Omental fat pad (tissue), 4 donors: Measurements from ENCODE around the gene CCDC137. TPM values are rescaled to one million over a fixed set of nuclear protein-coding genes. Genes with fewer than 3 reads are reported as not detected.

Experiments used
- ATAC-seq: fragments of 150-250 bp; one replicate; pipeline ENCODE4 v1.9.1; 2016; ENCODE audit warnings: mild to moderate bottlenecking, moderate library complexity; ENCODE audit not compliant: low FRiP score
- DNase-seq: peaks from one replicate; pipeline ENCODE4 v3.0.0-alpha.2; 2019; ENCODE audit warnings: low spot score
- total RNA-seq, 4 donors: library from RNA; depleted of rRNA; stranded (reverse); fragments of >200 nt; gene quantifications; one replicate each; pipeline ENCODE4 v1.1.0, GENCODE V29; 2016
- TF ChIP-seq, protein P1 (sequence below), 3 donors: fragments of 450-650 bp; IDR thresholded peaks; one replicate each; pipeline ENCODE4 v1.5.1; 2016 to 2017; ENCODE audit warnings: antibody characterized with exemption in 3 of 3, mild to moderate bottlenecking in 3 of 3, moderate library complexity in 2 of 3

Gene CCDC137
- total RNA-seq, 4 donors from 2014 or later: 6.8 to 15.6 (median 9.4) TPM

DNA sequence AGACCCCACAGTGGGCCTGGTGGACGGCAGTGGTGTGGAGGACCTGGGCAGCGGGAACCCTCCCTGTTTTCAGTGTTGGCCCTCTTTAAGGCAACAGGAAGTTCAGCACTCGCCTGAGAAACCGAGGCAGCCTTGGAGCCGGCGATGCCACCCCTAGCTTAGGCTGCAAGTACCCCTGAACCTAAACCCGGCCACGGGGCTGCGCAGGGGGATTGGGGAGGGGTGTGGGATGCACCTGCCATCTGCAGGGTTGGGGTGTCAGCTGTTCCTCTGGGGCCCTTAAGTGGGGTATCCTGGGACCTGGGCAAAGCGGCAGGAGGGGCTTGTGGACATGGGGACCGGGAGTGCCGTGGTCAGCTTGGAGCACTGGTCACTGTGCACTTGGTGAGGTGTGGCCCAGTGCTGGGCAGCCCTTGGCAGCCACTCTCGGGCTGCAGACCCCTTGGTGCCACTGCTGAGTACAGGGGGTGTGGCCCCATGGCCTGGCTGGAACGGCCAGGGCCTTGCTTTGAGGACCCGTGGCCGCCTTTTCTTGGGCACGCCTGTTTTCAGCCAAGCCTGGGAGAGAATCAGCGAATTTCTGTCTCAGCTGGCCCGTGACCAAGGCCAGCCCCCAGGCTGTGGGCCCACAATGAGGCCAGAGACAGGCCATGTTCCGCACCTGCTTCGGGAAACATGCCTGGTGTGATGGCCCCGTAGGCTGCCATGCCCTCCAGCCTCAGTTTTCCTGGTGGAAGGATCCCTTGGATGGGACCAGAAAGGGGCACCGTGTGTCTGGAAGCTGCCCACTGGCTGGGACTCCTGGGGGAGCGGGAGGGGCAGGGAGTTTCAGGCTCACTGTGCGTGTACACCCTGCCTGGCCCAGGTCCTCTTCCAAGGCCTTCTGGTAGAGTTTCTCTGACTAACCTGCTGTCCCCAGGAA lies 41.4 kb downstream of the CCDC137 start:
- DNase-seq (no peak), ATAC-seq (no peak)
- TF ChIP-seq, protein P1, sequence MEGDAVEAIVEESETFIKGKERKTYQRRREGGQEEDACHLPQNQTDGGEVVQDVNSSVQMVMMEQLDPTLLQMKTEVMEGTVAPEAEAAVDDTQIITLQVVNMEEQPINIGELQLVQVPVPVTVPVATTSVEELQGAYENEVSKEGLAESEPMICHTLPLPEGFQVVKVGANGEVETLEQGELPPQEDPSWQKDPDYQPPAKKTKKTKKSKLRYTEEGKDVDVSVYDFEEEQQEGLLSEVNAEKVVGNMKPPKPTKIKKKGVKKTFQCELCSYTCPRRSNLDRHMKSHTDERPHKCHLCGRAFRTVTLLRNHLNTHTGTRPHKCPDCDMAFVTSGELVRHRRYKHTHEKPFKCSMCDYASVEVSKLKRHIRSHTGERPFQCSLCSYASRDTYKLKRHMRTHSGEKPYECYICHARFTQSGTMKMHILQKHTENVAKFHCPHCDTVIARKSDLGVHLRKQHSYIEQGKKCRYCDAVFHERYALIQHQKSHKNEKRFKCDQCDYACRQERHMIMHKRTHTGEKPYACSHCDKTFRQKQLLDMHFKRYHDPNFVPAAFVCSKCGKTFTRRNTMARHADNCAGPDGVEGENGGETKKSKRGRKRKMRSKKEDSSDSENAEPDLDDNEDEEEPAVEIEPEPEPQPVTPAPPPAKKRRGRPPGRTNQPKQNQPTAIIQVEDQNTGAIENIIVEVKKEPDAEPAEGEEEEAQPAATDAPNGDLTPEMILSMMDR (IDR thresholded peaks at IDR 0.05): no peak

DNA sequence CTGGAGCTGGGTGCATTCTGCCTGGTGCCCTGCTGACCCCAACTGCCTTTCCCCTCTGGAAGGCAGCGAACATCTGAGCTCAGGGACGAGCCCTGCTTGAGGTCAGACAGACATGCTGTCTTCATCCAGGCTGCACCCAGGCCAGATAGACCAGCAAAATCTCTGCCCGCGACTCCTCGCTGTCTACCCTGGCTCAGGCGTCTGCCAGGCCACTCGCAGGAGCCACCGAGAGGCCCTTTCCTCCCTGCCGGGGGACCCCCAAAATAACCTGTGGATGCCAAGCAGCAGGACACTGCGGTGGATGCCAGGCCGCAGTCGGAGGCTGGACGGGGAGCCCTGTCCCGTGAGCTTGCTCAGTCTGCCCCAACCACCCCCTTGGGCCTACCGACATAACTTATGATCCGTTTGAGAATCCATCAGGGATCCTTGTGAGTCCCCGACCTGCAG lies 42.2 kb downstream of the CCDC137 start:
- ATAC-seq: no peak
- no peak for DNase-seq
- TF ChIP-seq, protein P1 (IDR thresholded peaks at IDR 0.05): no peak

DNA sequence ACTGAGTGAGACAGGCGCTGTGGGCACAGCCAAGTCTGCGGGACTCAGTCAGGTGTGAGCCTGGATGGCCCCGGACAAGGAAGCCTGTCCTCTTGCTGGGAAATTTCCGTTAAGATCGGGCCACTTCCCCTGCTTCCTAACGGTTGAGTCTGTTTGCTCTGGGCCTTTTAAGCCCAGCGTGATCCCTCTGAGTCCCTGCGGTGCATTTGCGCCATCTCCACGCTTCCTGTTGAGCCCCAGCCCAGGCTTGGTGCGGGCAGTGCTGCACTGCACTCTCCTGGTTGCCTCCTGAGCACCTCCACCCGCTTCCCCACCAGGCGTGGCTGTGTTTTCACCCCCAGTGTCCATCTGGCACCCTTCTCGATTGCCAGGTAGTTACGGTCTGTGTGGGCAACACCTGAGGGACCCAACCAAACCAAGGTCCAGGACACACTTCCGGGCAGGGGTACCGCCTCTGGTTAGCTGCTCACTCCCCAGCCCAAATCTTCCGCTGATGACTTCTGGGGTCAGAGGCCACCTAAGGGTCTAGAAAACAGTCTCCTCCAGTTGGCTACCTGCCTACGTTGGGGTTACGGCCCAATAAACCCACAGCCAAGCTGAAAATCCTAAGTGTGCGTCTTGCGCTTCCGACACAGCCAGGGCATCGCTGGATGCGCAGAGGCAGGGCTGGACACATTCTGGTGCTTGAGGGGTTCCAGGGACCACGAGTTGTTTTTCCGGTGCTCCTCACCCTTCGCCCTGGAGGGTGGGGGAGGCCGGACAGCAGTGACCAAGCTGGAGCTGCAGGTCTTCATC lies 44.2 kb downstream of the CCDC137 start:
- TF ChIP-seq, protein P1 (IDR thresholded peaks at IDR 0.05): no peak
- no peak for DNase-seq
- ATAC-seq: no peak

DNA sequence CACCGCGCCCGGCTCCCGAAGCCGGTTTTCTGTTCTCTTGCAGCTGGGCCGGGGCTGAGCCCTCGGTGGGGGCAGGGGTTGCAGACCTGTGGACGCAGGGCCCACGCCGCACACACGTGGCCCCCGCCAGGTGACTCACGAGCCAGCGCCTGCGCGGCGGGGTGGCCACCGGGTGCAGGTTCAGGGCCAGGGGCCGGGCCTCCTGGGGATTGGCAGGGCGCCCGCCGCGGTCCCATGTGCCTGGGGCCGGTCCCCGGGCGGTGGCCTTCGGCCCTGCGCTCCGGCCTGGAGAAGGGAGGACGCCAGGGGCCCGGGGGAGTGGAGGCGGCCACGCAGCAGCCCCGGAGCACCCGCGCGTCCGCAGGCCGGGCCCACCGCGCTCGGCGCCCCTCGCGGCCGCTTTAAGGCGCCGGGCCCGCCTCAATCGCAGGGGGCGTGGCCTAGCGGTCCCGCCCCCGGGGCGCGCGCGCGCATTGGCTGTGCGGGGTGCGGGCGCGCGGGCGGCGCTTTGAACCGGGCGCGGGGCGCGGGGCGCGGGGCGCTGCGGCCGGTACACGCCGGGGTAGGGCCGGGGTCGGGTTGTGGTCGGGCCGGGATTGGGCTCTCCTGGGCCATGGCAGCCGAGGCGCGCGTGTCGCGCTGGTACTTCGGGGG lies 45.4 kb downstream of the CCDC137 start, which contains the start of gene SLC25A10:
Gene SLC25A10 (plus strand): TSS at position 471 of the 654 bp plus-strand sequence. CDS start 143 bp downstream, at position 614.
- TF ChIP-seq, protein P1 (IDR thresholded peaks at IDR 0.05): no peak

DNA sequence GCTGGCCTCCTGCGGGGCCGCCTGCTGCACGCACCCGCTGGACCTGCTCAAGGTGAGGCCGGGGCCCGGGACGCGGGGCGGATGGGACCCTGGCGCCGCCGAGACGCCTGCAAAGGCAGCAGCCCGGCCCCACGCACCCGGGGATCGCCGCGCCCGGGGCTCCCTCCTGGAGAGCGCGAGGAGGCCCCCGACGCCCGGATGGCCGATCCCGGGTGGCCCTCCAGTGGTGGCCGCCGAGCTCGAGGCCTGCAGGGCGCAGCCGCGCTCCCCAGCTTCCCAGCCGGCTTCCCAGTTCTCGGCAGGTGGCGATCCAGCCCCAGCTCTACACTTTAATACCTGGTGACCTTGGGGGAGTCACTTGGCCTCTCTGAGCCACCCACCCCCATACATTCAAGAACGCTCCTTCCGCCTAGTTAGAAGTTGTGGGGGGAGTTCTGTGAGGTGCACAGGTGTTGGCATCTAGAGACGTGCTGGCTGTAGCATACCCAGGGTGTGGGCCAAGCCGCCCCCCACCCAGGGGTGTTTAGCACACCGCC lies 46.0 kb downstream of the CCDC137 start:
- TF ChIP-seq, protein P1 (IDR thresholded peaks at IDR 0.05): no peak
- peak; percentile 21 for ATAC-seq

More for the DNA sequence above, 45.4 kb downstream of the CCDC137 start, which contains the start of gene SLC25A10:
- ATAC-seq (peak; percentile 74), DNase-seq (no peak)

DNA sequence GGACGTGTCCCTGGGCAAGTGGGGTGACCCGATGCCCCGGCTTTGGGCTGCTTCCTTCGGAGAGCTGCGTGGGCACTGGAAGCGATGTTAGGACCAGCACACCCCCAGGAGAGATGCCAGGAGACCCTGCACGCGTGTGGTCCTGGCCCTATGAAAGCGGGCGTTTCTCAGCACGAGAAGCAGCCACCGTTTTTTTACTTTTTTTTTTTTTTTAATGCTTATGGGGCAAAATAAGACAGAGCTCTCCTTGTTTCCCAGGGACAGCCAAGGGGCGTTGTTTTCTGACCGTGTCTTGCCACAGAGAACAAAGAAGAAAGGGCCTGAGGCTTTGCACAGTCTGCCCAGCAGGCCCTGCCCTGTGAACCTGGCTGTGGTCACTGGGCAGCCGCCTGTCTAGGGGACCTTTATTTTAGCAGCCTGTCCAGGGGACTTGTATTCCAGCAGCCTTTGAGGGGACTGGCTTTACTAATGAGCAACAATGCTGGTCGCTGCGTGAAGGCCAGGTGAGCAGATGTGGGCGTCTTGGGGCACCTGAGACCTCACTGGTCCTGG lies 46.5 kb downstream of the CCDC137 start:
- ATAC-seq (no peak), DNase-seq (no peak)
- TF ChIP-seq, protein P1 (IDR thresholded peaks at IDR 0.05): no peak

More for the DNA sequence above, 46.0 kb downstream of the CCDC137 start:
- no peak for DNase-seq
